Measurements from ENCODE around the gene LRRC2.
"Not testable (repeated sequence)": the region's sequence is repeated elsewhere in the genome, so short reads cannot be mapped to it uniquely, and the experiment has no call there.

LRRC2 gene

DNA sequence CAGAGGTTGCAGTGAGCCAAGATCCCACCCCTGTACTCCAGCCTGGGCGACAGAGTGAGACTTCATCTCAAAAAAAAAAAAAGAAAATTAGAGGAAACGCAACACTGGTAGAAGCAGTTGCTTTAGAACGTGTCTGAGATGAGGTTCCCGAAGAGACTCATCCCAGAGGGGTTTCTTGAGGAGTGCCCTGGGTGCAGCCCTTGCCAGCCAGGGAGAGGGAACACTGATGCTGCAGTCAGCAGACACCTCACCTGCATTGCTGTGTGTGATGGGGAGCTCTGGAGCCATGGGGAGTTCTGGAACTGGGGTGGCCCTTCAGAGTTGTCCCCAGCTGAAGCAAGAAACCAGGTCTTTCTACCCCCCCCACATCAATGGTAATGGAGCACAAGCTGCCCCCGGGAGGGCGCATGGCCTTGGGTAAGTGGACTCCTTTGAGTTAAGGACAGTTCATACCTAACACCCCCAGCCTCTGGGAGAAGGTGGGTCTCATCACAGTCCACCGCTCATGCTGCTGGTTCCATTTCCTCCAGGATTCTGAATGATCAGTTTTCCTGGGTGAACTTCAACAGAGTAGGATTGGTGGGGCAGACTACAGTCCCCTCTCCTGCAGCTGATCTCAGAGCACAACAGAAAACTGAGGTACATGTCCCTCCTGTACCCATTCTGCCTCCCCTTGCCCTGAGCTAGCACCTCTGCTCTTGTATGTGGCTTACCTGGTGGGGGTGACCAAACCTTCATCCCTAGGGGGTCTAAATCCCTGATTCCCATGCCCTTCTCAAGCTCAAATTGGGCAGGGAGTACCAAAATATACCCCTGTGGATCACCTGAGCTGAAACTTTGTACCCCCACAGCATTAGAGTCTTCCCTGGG is 18.7 kb upstream of the LRRC2 start:
- no peak overlapping the region for H3K27ac ChIP-seq
- DNase-seq (ENCODE audit: low read depth, low spot score) = no peak

DNA sequence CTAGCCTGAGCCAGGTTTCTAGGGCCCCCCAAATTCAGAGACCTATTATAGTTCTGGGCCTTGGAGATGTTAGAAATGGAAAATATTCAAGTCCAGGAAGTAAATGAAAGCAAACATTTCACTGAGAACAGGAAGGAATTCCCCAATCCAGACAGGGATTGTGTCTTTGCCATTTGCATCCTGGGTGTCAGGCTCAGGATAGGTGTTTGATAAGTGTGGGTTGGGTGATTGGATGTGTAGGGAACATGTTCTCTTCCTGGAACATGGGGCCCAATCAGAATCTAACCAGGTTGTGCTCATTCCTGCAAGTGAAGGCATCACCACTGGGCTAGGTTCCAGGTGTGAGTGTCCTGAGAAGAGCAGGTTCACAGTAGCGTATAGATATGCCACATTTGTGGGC is 14.6 kb upstream of the LRRC2 start:
- no peak for DNase-seq (ENCODE audit: low read depth, low spot score)
- H3K27ac ChIP-seq = no peak overlapping the region

DNA sequence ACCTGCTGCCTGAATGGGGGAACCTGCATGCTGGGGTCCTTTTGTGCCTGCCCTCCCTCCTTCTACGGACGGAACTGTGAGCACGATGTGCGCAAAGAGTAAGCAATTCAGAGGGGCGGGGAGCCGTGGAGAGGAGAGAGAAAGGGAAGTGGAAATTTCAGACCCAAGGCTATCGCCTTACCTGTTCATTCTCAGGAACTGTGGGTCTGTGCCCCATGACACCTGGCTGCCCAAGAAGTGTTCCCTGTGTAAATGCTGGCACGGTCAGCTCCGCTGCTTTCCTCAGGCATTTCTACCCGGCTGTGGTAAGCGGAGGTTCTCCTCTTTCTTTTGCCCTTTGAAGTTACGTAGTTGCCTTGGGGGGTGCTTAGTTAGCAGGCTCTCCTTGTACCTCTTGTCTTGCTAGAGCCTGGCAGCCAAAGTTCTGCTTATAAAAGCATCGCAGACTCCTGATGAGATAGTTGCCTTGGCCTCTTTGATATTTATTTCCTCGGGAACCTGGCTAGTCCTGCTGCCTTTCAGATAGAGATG is 13.7 kb upstream of the LRRC2 start:
- DNase-seq (ENCODE audit: low read depth, low spot score) = no peak
- H3K27ac ChIP-seq = no peak overlapping the region

DNA sequence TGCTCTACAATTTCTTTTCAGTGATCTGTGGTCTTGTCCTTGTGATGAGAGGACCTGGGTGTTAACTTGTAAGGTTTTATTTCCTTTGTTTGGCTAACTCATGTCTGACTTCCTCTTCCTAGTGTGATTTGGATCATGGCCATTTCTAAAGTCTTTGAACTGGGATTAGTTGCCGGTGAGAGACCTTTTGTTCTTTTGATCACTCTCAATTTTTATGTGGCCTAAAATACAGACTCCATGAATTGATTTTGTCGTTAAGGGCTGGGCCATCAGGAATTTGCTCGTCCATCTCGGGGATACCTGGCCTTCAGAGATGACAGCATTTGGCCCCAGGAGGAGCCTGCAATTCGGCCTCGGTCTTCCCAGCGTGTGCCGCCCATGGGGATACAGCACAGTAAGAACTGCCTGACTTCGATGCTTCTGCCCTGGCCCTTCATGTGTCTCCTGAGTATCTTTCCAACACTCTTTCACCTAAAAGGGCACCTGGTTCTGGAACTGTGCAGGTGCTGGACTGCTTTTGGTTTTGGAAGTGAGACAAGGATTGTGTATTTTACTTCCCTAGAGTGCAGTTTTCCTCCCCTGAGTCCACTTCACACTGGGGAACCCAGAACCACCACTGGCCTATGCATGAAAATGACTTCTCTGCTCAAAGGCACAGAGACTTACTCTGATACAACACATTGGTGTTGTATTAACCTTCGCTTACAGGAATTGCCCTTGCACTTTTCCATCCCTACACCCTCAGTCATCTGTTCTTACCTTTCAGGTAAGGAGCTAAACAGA is 13.1 kb upstream of the LRRC2 start:
- no peak overlapping the region for H3K27ac ChIP-seq
- no peak for DNase-seq (ENCODE audit: low read depth, low spot score)

DNA sequence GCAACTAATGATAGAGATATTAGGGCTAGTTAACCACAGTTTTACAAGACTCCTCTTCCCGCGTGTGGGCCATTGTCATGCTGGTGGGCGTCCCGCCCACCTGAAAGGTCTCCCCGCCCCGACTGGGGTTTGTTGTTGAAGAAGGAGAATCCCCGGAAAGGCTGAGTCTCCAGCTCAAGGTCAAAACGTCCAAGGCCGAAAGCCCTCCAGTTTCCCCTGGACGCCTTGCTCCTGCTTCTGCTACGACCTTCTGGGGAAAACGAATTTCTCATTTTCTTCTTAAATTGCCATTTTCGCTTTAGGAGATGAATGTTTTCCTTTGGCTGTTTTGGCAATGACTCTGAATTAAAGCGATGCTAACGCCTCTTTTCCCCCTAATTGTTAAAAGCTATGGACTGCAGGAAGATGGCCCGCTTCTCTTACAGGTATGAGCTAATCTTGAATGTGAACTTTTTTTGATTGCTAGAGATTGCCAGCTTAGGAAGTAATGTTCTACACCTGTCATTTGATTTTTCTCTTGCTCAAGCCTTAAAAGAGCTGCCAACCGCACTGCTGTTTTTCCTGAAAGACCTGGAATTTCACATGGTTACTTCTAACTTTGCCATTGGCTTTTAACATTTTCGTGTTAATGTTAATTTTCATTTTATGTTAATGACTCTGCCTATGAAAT is 11.6 kb upstream of the LRRC2 start:
- H3K27ac ChIP-seq; DNase-seq (ENCODE audit: low read depth, low spot score): not testable (repeated sequence)

- DNase-seq (ENCODE audit: low read depth, low spot score) = no peak
- no peak overlapping the region for H3K27ac ChIP-seq
Measured at GRCh38 chr3:46576879-46577278, 10.8 kb upstream of the LRRC2 start.

- no peak overlapping the region for H3K27ac ChIP-seq
Measured at GRCh38 chr3:46576386-46576785, 10.3 kb upstream of the LRRC2 start.

DNA sequence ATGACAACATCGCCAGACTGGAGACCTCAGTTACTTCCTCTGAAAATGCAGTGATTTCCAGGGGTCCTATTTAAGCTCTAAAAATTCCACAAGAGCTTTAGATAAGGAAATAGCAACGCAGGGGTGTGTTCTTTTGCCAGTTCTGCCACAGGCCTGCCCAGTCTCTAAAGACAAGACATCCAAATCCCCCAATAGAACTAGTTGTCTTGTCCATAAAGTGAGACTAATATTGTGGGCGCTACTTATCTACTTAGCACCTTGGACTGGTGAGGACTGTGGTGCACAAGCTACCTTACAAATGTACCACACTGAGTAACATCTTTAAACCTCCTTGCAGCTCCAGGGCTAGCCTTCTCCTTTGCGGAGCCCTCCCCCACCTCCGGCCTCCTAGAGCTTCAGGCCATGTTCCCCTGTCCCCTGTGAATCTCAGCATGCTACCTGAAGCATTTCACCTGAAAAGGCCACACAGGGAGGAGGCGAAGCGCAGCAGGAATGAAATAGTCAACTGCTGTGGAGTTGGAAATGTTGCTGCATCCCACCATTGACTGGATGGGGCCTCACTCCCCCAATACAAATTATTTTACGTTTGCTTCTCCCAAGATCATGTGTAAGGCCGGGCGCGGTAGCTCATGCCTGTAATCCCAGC is 9.6 kb upstream of the LRRC2 start:
- H3K27ac ChIP-seq = no peak overlapping the region
- no peak for DNase-seq (ENCODE audit: low read depth, low spot score)

More at GRCh38 chr3:46576386-46576785, 10.3 kb upstream of the LRRC2 start:
- DNase-seq (ENCODE audit: low read depth, low spot score) = no peak

DNA sequence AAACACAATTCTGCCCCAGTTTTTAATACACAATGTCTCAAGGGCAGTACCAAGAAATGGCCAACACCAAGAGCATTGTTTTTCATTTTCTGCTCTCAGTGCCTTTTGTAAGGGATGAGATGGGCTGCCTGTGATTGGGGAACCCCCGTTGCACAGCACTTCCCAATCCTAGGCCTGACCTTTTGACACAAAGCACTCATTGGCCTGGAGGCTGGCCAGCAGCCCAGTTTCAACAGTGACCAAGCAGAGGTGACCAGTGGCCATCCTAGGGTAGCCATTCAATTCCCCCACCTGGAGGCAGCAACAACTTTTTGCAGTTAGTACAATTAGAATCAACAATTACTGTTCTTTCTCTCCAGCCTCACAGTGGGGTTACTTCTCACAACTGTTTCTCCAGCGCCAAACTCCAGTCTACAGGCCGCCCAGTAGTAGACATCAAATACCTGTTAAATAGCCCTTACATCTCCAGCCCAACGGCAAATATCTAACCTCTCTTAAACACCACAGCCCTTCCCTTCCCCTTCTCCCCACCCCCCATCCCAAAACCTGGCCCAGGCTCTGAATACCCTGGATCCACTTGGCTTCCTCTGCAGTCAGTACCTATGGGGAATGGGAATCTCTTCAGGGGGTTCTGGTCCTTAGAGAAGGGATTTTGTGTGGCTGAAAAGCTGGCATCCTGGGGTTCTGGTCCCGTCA is 8.9 kb upstream of the LRRC2 start:
- DNase-seq (ENCODE audit: low read depth, low spot score) = no peak
- H3K27ac ChIP-seq = no peak overlapping the region

- DNase-seq (ENCODE audit: low read depth, low spot score) = no peak
- no peak overlapping the region for H3K27ac ChIP-seq
Measured at GRCh38 chr3:46574243-46574646, 8.1 kb upstream of the LRRC2 start.

DNA sequence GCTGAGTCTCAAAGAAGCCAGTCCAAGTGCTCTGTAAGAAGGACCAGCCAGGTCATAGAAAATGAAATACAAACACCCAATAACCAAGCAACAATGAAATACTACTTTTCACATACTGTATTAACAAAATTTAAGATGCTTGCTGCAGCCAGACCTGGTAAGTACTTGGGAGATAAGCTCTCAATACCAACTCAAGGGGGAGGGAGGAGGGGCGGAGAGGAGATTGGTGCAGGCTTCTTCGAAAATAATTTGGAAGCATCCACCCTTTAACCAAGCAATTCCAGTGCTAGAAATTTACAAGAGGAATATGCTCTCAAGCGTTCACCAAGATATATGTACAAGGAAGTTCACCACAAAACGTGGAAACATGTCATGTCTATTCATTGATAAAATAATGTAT is 7.6 kb upstream of the LRRC2 start:
- no peak for DNase-seq (ENCODE audit: low read depth, low spot score)
- H3K27ac ChIP-seq = no peak overlapping the region

- no peak overlapping the region for H3K27ac ChIP-seq
- no peak for DNase-seq (ENCODE audit: low read depth, low spot score)
Measured at GRCh38 chr3:46571684-46572083, 5.6 kb upstream of the LRRC2 start.

DNA sequence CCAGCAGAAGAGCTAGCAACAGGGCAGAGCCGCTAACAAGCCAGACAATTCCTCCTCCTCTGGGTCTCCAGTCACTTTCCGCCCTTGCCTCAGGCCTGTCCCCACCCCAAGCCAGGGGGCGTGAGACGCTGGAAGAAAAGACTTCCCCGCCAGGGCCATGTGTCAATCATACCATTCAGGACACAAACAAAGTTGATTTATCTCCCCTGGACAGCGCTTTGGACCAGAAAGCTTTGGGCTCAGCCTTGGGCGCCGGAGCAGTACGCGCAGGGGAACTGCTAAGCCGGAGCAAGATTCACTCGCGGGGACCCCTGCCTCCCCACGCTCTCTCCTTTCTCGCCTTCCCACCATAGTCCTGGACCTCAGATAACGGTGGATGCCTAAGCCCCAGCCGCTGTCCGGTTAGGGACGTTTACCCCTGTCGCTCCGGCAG is 479 bp downstream of the LRRC2 start:
- no peak overlapping the region for H3K27ac ChIP-seq
- DNase-seq (ENCODE audit: low read depth, low spot score) = no peak

DNA sequence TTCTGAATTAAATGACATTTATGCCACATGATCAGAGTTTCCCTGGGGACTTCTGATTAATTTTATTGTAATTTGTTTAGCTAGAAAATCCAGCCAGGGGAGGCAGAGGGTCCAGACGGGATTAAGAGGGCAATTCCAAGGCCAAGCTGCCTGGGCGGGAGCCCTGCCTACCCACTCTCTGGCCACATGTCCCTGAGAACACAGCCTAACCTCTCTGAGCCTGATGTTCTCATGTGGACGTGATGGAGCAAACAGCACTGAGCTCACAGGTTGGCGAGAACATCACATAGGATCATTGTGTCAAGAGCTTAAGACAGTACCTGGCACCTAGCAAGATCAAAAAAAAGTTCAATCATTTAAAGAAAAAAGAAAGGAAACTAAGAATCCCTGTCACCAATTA is 1.0 kb downstream of the LRRC2 start:
- no peak for DNase-seq (ENCODE audit: low read depth, low spot score)
- H3K27ac ChIP-seq = no peak overlapping the region

DNA sequence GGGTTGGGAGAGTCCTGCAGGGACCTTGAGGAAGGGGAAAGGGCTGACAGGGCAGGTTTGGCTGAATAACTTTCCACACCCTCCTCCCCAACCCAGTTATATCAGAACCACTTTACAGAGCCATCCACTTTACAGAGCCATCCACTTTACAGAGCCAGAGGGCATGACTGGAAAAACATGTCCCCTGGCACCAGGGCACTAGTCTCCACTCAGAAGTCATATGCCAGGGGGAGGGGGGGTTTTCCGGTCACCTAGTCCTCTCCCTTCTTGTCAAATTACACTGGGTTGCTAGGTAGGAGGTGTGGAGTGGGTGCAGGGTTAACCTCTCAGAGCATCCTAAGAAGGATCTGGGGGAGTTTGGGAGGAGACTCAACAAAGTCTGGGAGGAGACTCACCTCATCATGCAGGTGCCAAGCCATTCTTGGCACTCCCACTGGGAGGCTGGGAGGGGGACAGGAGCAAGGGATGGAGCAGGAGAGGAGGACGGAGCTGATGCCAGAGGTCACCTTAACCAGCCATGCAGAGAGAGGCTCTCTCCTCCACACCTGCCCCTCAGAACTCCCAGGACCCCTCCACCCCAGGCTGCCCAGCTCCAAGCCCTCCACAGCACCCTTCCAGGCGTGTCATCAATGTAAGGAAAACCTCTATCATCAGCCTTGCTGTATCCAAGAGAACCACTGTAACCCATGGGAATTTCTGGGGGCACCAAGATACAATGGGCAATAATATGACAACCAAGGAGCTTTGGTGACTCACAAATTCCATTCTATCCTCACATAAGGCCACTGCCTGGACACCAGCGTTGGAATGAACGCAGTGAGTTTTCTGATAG is 1.7 kb downstream of the LRRC2 start:
- no peak overlapping the region for H3K27ac ChIP-seq
- DNase-seq (ENCODE audit: low read depth, low spot score) = no peak

GRCh38 chr3:46561951-46562350 is 4.2 kb downstream of the LRRC2 start:
- no peak for DNase-seq (ENCODE audit: low read depth, low spot score)
- no peak overlapping the region for H3K27ac ChIP-seq

DNA sequence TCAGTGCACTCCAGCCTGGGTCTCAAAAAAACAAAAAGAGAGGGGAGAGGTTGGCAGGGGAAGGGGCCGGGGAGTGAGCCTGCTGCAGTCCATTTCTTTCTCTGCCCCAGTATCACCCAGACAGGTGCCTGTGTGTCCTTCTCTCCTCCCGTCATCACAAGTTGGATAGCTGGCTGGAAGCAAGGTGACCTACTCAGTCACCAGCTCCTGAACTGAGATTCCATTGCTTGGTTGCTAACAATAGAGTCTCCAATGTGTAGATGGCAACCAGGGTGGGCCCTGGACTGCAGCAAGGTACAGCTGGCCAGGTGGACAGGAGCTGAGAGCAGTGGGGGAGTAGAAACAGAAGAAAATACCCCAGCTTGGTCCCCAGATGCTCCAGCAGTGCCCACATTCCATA is 4.6 kb downstream of the LRRC2 start:
- no peak for DNase-seq (ENCODE audit: low read depth, low spot score)

DNA sequence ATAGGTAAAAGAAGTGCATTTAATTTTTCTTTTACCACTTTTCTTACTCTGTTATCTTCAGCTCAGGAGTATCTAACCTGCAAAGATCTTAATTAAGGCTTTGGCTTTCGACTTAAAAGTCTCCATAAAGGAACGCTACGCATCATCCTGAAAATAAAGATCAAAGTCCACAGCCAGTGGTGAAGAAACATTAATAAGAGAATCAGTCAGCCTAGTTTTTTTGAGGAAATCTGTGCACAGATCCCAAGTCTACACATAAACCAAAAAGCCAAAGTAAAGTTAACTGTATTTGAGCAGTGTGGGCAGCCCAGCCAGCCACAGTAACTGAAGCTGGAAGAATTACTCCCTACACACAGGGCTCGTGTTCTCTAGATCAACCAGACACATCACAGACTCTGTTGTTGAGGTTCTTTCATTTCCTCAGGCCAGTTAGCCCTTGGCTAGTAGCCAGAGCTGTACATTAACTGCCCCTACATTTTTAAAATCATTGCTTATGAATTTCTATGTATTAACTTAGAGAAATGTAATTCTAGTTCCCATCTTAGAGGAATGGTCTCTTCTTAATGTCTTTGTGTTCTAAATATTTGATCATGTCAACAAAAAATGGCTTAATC is 6.9 kb downstream of the LRRC2 start:
- no peak for DNase-seq (ENCODE audit: low read depth, low spot score)
- H3K27ac ChIP-seq = no peak overlapping the region

More for the DNA sequence above, 4.6 kb downstream of the LRRC2 start:
- H3K27ac ChIP-seq = no peak overlapping the region

Data from epithelial cell of prostate (primary cell).